Progenitor cell of endocrine pancreas (in vitro differentiated cells): ENCODE data around the gene CRAMP1. TPM values are rescaled to one million over a fixed set of nuclear protein-coding genes. Genes with fewer than 3 reads are reported as not detected.

Source experiments
- DNase-seq: peaks from one replicate; pipeline ENCODE4 v3.0.0; 2021; ENCODE audit warnings: low spot score; ENCODE audit not compliant: unreplicated experiment
- H3K27ac Mint-ChIP-seq: 2 replicates; pipeline ENCODE4 v1.8.0; 2021; ENCODE audit warnings: mild to moderate bottlenecking, moderate library complexity, mixed read lengths
- H3K27me3 Mint-ChIP-seq: 2 replicates; pipeline ENCODE4 v1.8.0; 2021; ENCODE audit warnings: mixed read lengths
- H3K36me3 Mint-ChIP-seq: 2 replicates; pipeline ENCODE4 v1.8.0; 2022; ENCODE audit warnings: mixed read lengths; ENCODE audit not compliant: insufficient read depth
- H3K4me1 Mint-ChIP-seq: 2 replicates; pipeline ENCODE4 v1.8.0; 2021; ENCODE audit warnings: low read depth, mixed read lengths
- H3K4me3 Mint-ChIP-seq: 2 replicates; pipeline ENCODE4 v1.8.0; 2021; ENCODE audit warnings: low read depth, mild to moderate bottlenecking, moderate library complexity, mixed read lengths
- H3K9me3 Mint-ChIP-seq: 2 replicates; pipeline ENCODE4 v1.8.0; 2021; ENCODE audit warnings: low read depth, mixed read lengths
- CTCF ChIP-seq: fragments of 200-600 bp; sonication (generic); IDR thresholded peaks from one replicate; pipeline ENCODE4 v1.5.0; 2021; ENCODE audit warnings: antibody characterized with exemption, mild to moderate bottlenecking; ENCODE audit not compliant: unreplicated experiment
- total RNA-seq: library from RNA; stranded (reverse); gene quantifications from 2 replicates; pipeline ENCODE4 v1.2.1, GENCODE V29; 2021

Gene CRAMP1
- total RNA-seq, 1 donor from 2014 or later: 58.3 TPM

GRCh38 chr16:1655909-1656807 lies 44.0 kb downstream of the CRAMP1 start:
- Mint-ChIP-seq H3K9me3 (no peaks in the 10 kb centered on the region), H3K4me1 (no peaks in the 10 kb centered on the region), H3K27me3 (no peaks in the 10 kb centered on the region), H3K27ac (no peak overlapping the region), H3K36me3 (peaks cover 17% of the 10 kb centered on the region), H3K4me3 (no peak overlapping the region)
- no peak for DNase-seq
- no peak for TF ChIP-seq CTCF

GRCh38 chr16:1656808-1657617 lies 44.9 kb downstream of the CRAMP1 start:
- Mint-ChIP-seq H3K4me3 (no peak overlapping the region), H3K36me3 (peaks cover 12% of the 10 kb centered on the region), H3K9me3 (no peaks in the 10 kb centered on the region), H3K27me3 (no peaks in the 10 kb centered on the region), H3K27ac (no peak overlapping the region), H3K4me1 (no peaks in the 10 kb centered on the region)
- TF ChIP-seq CTCF: no peak
- DNase-seq: no peak

- DNase-seq: no peak
- no peak overlapping the region for H3K4me3 Mint-ChIP-seq
- H3K36me3 Mint-ChIP-seq: peaks cover 12% of the 10 kb centered on the region
- H3K4me1 Mint-ChIP-seq: no peaks in the 10 kb centered on the region
- TF ChIP-seq CTCF: no peak
- H3K27me3 Mint-ChIP-seq: no peaks in the 10 kb centered on the region
- H3K27ac Mint-ChIP-seq: no peak overlapping the region
- no peaks in the 10 kb centered on the region for H3K9me3 Mint-ChIP-seq
These were observed 45.7 kb downstream of the CRAMP1 start for GRCh38 chr16:1657841-1658240.

GRCh38 chr16:1659031-1659430 lies 46.9 kb downstream of the CRAMP1 start:
- no peaks in the 10 kb centered on the region for H3K4me1 Mint-ChIP-seq
- TF ChIP-seq CTCF: no peak
- no peak for DNase-seq
- H3K27me3 Mint-ChIP-seq: no peaks in the 10 kb centered on the region
- H3K36me3 Mint-ChIP-seq: peaks cover 15% of the 10 kb centered on the region
- no peak overlapping the region for H3K4me3 Mint-ChIP-seq
- H3K9me3 Mint-ChIP-seq: no peaks in the 10 kb centered on the region
- H3K27ac Mint-ChIP-seq: no peak overlapping the region

- H3K27me3 Mint-ChIP-seq: no peaks in the 10 kb centered on the region
- no peak for DNase-seq
- peaks cover 15% of the 10 kb centered on the region for H3K36me3 Mint-ChIP-seq
- no peaks in the 10 kb centered on the region for H3K4me1 Mint-ChIP-seq
- H3K4me3 Mint-ChIP-seq: no peak overlapping the region
- H3K27ac Mint-ChIP-seq: no peak overlapping the region
- TF ChIP-seq CTCF: no peak
- H3K9me3 Mint-ChIP-seq: no peaks in the 10 kb centered on the region
These were observed 49.7 kb downstream of the CRAMP1 start for GRCh38 chr16:1661826-1662225.
